Ovary (tissue), 3 donors: ENCODE results near the gene ZNRD2.

Experiments used
- CTCF ChIP-seq, 3 donors: fragments of 450-650 bp in 2 of 3; fragments of 200-600 bp in 1 of 3; IDR thresholded peaks; one replicate each; pipeline versions ENCODE4 v1.5.1 to v1.8.0; 2016 to 2022; ENCODE audit warnings: antibody characterized with exemption in 3 of 3, mild to moderate bottlenecking in 1 of 3
- EP300 ChIP-seq: sonication (generic); formaldehyde crosslinking; IDR thresholded peaks from one replicate; pipeline ENCODE4 v1.6.1; 2017; ENCODE audit warnings: antibody characterized with exemption
- POLR2A ChIP-seq: fragments of 450-650 bp; IDR thresholded peaks from one replicate; pipeline ENCODE4 v1.6.1; 2017; ENCODE audit warnings: antibody characterized with exemption, mild to moderate bottlenecking, moderate library complexity
- donor health status: DM: no; HTN: no; CAD: no.

GRCh38 chr11:65562788-65563187, 7.5 kb upstream of the ZNRD2 start:
- TF ChIP-seq EP300 (no peak), CTCF (IDR thresholded peaks at IDR 0.05) (no peak), POLR2A (no peak)
